Prostate gland (tissue), 2 donors: ENCODE results near the gene SHQ1. TPM values are rescaled to one million over a fixed set of nuclear protein-coding genes. Genes with fewer than 3 reads are reported as not detected.

Experiments
- DNase-seq: peaks from one replicate; pipeline ENCODE4 v3.0.0-alpha.2; 2019; ENCODE audit warnings: low spot score
- H3K27ac ChIP-seq, 2 donors: fragments of 200-600 bp; sonication (generic); 2 replicates each; pipeline ENCODE4 v1.5.1; 2017 to 2019
- H3K27me3 ChIP-seq: fragments of 200-600 bp; sonication (generic); replicated peaks from 2 replicates; pipeline ENCODE4 v1.5.1; 2019; ENCODE audit not compliant: insufficient read depth
- H3K36me3 ChIP-seq, 2 donors: fragments of 200-600 bp; sonication (generic); 1 replicate in 1 of 2; 2 replicates in 1 of 2; pipeline versions ENCODE4 v1.5.1 to v1.8.1; 2017 to 2019
- H3K4me1 ChIP-seq: fragments of 200-600 bp; sonication (generic); replicated peaks from 2 replicates; pipeline ENCODE4 v1.5.1; 2019
- H3K4me3 ChIP-seq, 2 donors: fragments of 200-600 bp; sonication (generic); 2 replicates each; pipeline ENCODE4 v1.5.1; 2017 to 2019
- H3K9me3 ChIP-seq: fragments of 200-600 bp; sonication (generic); 2 replicates; pipeline ENCODE4 v1.5.1; 2017
- POLR2A ChIP-seq: fragments of 450-650 bp; IDR thresholded peaks from one replicate; pipeline ENCODE4 v1.6.1; 2016; ENCODE audit warnings: antibody characterized with exemption, mild to moderate bottlenecking
- POLR2AphosphoS5 ChIP-seq: sonication (generic); formaldehyde crosslinking; IDR thresholded peaks from one replicate; pipeline ENCODE4 v1.6.1; 2017; ENCODE audit warnings: antibody characterized with exemption
- WGBS: methylation state at CpG from one replicate; pipeline ENCODE4 v1.1.5; 2018; 5-methylcytosine and 5-hydroxymethylcytosine counted together
- intact Hi-C: fragments of 100-400 bp; cut with DNase I; formaldehyde crosslinking; loops from one replicate; pipeline ENCODE4 v1.14.2; 2022
- total RNA-seq, 2 donors: library from RNA; depleted of rRNA; stranded (reverse); fragments of >200 nt; gene quantifications; one replicate each; pipeline ENCODE4 v1.1.0, GENCODE V29; 2016
- TF ChIP-seq, protein P1 (sequence below), 4 experiments: fragments of 200-600 bp in 2 of 4; fragments of 450-650 bp in 2 of 4; sonication (generic) in 2 of 4; IDR thresholded peaks; 1 replicate in 3 of 4; 2 replicates in 1 of 4; pipeline ENCODE4 v1.5.1; 2016 to 2019; ENCODE audit warnings: antibody characterized with exemption in 4 of 4, mild to moderate bottlenecking in 2 of 4, moderate library complexity in 2 of 4

The SHQ1 gene
- total RNA-seq, 2 donors from 2014 or later, result 12.9 to 31.9 TPM

DNA sequence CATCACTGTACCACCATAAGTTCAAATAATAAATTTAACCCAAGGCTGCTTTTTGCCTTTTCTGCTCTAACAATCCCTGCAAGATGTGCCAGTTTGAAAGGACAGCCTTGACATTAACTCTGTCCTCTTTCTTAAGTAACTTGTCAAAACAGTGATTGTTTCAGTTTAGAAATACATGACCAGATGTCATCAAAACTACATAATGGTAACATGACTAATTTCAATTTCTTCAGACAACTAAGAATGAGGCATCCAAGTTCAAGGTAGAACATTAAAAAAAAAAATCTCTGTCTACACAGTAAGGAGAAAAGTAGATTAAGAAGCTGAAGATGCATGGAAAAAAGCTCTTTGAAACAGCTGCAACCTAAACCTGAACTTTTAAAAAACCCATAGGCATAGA, 47.4 kb downstream of the SHQ1 start:
- no peaks in the 10 kb centered on the region for H3K9me3 ChIP-seq
- H3K4me3 ChIP-seq, result no peak overlapping the region
- H3K36me3 ChIP-seq, result no peaks in the 10 kb centered on the region
- H3K4me1 ChIP-seq, result no peaks in the 10 kb centered on the region
- H3K27ac ChIP-seq, result no peak overlapping the region
- TF ChIP-seq POLR2AphosphoS5, result no peak
- no peak for TF ChIP-seq POLR2A
- TF ChIP-seq, protein P1, sequence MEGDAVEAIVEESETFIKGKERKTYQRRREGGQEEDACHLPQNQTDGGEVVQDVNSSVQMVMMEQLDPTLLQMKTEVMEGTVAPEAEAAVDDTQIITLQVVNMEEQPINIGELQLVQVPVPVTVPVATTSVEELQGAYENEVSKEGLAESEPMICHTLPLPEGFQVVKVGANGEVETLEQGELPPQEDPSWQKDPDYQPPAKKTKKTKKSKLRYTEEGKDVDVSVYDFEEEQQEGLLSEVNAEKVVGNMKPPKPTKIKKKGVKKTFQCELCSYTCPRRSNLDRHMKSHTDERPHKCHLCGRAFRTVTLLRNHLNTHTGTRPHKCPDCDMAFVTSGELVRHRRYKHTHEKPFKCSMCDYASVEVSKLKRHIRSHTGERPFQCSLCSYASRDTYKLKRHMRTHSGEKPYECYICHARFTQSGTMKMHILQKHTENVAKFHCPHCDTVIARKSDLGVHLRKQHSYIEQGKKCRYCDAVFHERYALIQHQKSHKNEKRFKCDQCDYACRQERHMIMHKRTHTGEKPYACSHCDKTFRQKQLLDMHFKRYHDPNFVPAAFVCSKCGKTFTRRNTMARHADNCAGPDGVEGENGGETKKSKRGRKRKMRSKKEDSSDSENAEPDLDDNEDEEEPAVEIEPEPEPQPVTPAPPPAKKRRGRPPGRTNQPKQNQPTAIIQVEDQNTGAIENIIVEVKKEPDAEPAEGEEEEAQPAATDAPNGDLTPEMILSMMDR (IDR thresholded peaks at IDR 0.05), result no peak
- H3K27me3 ChIP-seq, result no peaks in the 10 kb centered on the region
- intact Hi-C loops, result no loop called here
- no peak for DNase-seq

DNA sequence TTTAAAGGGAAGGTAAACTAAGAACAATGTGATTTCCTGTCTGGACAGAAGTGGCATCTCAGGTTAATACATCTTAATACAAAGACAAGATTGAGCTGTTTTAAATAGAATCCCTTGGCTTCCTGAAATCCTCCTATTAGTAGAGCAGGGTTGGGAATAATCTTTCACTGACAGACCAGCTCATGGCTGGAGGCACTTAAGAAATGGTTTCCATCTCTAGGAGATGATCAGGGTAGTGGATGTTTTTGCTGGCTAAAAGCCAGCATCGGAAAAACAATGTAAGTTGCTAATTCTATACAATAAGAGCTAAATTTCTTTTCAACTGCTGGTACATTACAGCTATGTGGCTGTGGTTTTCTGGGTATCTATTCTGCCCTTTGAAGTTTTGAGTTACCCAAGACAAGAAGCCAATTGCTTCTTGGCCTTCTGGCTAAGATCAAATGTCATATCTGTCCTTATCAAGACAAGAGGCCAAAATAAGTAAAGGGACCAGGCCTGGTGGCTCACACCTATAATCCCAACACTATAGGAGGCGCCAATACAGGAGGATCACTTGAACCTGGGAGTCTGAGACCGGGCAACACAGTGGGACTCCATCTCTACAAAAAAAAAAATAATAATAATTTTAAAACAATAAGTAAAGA, 49.6 kb downstream of the SHQ1 start:
- Histone ChIP-seq H3K36me3 (no peaks in the 10 kb centered on the region), H3K4me1 (no peaks in the 10 kb centered on the region), H3K27me3 (no peaks in the 10 kb centered on the region), H3K9me3 (no peaks in the 10 kb centered on the region), H3K4me3 (no peak overlapping the region), H3K27ac (no peak overlapping the region)
- intact Hi-C loops, result no loop called here
- no peak for DNase-seq
- 82% methylated on average over 3 of the region's 3 CpGs for WGBS
- TF ChIP-seq POLR2AphosphoS5 (no peak), POLR2A (no peak)
- TF ChIP-seq, protein P1 (IDR thresholded peaks at IDR 0.05), result no peak

DNA sequence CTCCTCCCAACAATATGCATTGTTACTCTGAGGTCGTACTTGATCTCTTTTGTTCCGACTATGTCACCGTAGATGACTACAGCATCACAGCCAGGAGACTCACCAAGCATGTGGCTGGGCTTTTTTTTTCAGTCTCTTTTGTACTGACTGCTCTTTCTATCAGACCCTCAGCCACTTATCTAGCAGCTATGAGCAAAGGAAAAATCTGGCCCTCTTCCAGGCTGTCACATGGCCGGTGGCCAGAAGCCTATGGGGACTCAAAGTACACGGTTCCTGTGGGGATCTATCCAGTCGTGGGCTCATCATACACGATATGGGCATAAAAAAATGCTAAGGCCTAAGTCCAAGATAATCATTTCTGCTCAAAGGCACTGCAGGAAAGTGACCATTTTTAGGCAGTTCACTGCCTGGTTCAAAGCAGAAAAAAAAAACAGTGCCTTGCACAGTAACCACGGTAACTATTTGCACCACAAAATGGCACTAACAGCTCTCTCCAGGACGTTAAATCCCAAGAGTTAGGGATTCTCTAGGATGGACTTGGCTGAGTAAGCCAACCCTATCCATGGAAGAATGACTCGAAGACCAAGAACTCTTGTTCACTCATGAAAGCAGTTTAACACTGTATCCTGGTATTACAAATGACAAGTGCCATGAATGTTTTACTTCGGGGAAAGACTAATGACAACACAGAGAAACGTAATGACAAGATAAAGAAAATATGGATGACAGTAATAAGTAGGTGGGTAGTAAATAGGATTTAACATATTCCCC, 50.3 kb downstream of the SHQ1 start:
- DNase-seq, result no peak
- Histone ChIP-seq H3K27ac (no peak overlapping the region), H3K4me3 (no peak overlapping the region), H3K27me3 (no peaks in the 10 kb centered on the region), H3K4me1 (no peaks in the 10 kb centered on the region), H3K36me3 (no peaks in the 10 kb centered on the region), H3K9me3 (no peaks in the 10 kb centered on the region)
- no peak for TF ChIP-seq POLR2A
- 64% methylated on average over 12 of the region's 12 CpGs for WGBS
- intact Hi-C loops, result no loop called here

DNA sequence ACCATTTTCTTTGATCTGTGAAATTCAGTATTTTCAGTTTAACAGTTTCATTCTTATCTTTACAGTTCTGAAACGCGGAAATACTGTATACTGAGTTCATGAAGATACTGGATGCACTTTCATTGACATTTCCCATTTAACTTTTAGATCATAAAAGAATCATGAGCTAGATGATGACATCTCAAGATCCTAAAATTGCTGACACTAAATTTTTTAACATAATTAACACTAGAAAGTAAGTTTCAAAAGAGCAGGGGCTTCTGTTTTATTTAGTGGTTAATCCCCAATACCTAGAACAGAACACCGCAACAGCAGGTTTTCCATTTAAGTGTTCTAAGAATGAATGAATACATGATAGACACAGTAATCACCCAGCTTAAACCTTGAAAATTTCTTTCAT, 54.2 kb downstream of the SHQ1 start:
- Histone ChIP-seq H3K4me1 (no peaks in the 10 kb centered on the region), H3K27ac (no peak overlapping the region), H3K9me3 (no peaks in the 10 kb centered on the region), H3K27me3 (no peaks in the 10 kb centered on the region), H3K4me3 (no peak overlapping the region), H3K36me3 (no peaks in the 10 kb centered on the region)
- WGBS, result 84% methylated on average over 3 of the region's 3 CpGs
- no peak for DNase-seq
- TF ChIP-seq, protein P1 (IDR thresholded peaks at IDR 0.05), result no peak
- TF ChIP-seq POLR2A (no peak), POLR2AphosphoS5 (no peak)
- intact Hi-C loops, result no loop called here

DNA sequence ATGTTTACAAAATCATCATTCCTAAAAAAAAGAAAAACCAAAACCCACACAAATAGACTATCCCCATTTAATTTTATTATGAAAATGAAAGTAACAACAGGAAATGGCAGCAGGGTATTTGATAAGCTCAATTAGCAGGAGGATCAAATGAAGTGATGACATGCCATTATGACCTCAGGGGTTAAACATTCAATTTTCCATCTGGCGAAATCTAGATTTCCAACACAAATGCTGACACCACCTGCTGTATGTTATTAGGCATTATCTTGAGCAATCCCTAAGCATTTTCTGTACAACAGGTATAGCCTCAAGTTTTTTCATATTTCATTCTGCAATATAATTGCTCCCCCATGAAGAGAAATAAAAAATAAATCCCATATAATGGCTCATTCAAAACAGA, 57.1 kb downstream of the SHQ1 start:
- no peak overlapping the region for H3K4me3 ChIP-seq
- no peaks in the 10 kb centered on the region for H3K27me3 ChIP-seq
- WGBS, result 89% methylated on average over 1 of the region's 1 CpG
- no peak overlapping the region for H3K27ac ChIP-seq
- no peaks in the 10 kb centered on the region for H3K9me3 ChIP-seq
- H3K4me1 ChIP-seq, result no peaks in the 10 kb centered on the region
- DNase-seq, result no peak
- no peaks in the 10 kb centered on the region for H3K36me3 ChIP-seq
- intact Hi-C loops, result no loop called here
- TF ChIP-seq POLR2A (no peak), POLR2AphosphoS5 (no peak)
- TF ChIP-seq, protein P1 (IDR thresholded peaks at IDR 0.05), result no peak
